HTR-8/SVneo (cell line): ENCODE data around the gene LDLRAD3.

Experiments
- DNase-seq: peaks from one replicate; pipeline ENCODE4 v3.0.0; 2011; ENCODE audit warnings: low spot score, mixed read lengths; ENCODE audit not compliant: insufficient read length
- FAIRE-seq: peaks from 2 replicates; lab custom pipeline; 2011; peaks lifted over from hg19 to GRCh38; lab: Jason Lieb, UNC

LDLRAD3 gene

GRCh38 chr11:36092314-36093030 lies 148.6 kb downstream of the LDLRAD3 start:
- FAIRE-seq (no peak), DNase-seq (no peak)

- FAIRE-seq = no peak
- no peak for DNase-seq
Observed at GRCh38 chr11:36093548-36093947, 149.7 kb downstream of the LDLRAD3 start.

GRCh38 chr11:36094164-36094563 lies 150.3 kb downstream of the LDLRAD3 start:
- no peak for DNase-seq
- FAIRE-seq = no peak

GRCh38 chr11:36095716-36096115 lies 151.9 kb downstream of the LDLRAD3 start:
- no peak for DNase-seq
- FAIRE-seq = no peak

GRCh38 chr11:36097219-36097650 lies 153.4 kb downstream of the LDLRAD3 start:
- DNase-seq (no peak), FAIRE-seq (no peak)

- FAIRE-seq = no peak
Observed at GRCh38 chr11:36098087-36098486, 154.2 kb downstream of the LDLRAD3 start.

GRCh38 chr11:36098853-36099375 lies 155.1 kb downstream of the LDLRAD3 start:
- FAIRE-seq = no peak
- no peak for DNase-seq

More at GRCh38 chr11:36098087-36098486, 154.2 kb downstream of the LDLRAD3 start:
- DNase-seq = no peak

- no peak for FAIRE-seq
- DNase-seq = no peak
Observed at GRCh38 chr11:36101466-36101865, 157.6 kb downstream of the LDLRAD3 start.

- FAIRE-seq = no peak
- no peak for DNase-seq
Observed at GRCh38 chr11:36102868-36103267, 159.0 kb downstream of the LDLRAD3 start.

- FAIRE-seq = no peak
- DNase-seq = no peak
Observed at GRCh38 chr11:36103933-36104530, 160.2 kb downstream of the LDLRAD3 start.

- DNase-seq (no peak), FAIRE-seq (no peak)
Observed at GRCh38 chr11:36104660-36104992, 160.8 kb downstream of the LDLRAD3 start.

- FAIRE-seq (no peak), DNase-seq (no peak)
Observed at GRCh38 chr11:36105743-36106581, 162.1 kb downstream of the LDLRAD3 start.

- no peak for DNase-seq
- no peak for FAIRE-seq
Observed at GRCh38 chr11:36107547-36107946, 163.7 kb downstream of the LDLRAD3 start.

- no peak for DNase-seq
Observed at GRCh38 chr11:36108881-36109589, 165.2 kb downstream of the LDLRAD3 start.

GRCh38 chr11:36109590-36109849 lies 165.7 kb downstream of the LDLRAD3 start:
- no peak for DNase-seq
- FAIRE-seq = no peak

More at GRCh38 chr11:36108881-36109589, 165.2 kb downstream of the LDLRAD3 start:
- FAIRE-seq = no peak

- DNase-seq (no peak), FAIRE-seq (no peak)
Observed at GRCh38 chr11:36109850-36110606, 166.2 kb downstream of the LDLRAD3 start.

GRCh38 chr11:36110668-36111410 lies 167.0 kb downstream of the LDLRAD3 start:
- DNase-seq (no peak), FAIRE-seq (no peak)

GRCh38 chr11:36114095-36114494 lies 170.2 kb downstream of the LDLRAD3 start:
- no peak for FAIRE-seq
- DNase-seq = no peak

GRCh38 chr11:36115378-36115801 lies 171.5 kb downstream of the LDLRAD3 start:
- DNase-seq (no peak), FAIRE-seq (no peak)
